ENCODE data around the gene PLA2G10. TPM values are rescaled to one million over a fixed set of nuclear protein-coding genes. Genes with fewer than 3 reads are reported as not detected.

The PLA2G10 gene
- total RNA-seq, 1 donor from 2014 or later: not detected

Small RNAs within 50 kb of the gene (small RNA-seq; reads per million reads assigned to genes)
- not detected for gene RNU7-125P (ENCODE audit: low replicate concordance)

Other genes with a start within 250 kb of the PLA2G10 start
- gene PARN, start 64.0 kb downstream of the PLA2G10 start, total RNA-seq: 24.6 TPM
- 37.9 TPM for gene BFAR, start 61.4 kb downstream of the PLA2G10 start, total RNA-seq
- gene NPIPA3, start 9.1 kb upstream of the PLA2G10 start, total RNA-seq: not detected
- gene NPIPA2, start 48.2 kb upstream of the PLA2G10 start, total RNA-seq: not detected
- gene NOMO1, start 139.4 kb upstream of the PLA2G10 start, total RNA-seq: 29.8 TPM
- gene NPIPA1, start 243.1 kb upstream of the PLA2G10 start, total RNA-seq: 85.1 TPM

Measured in skin of body (tissue), 2 donors.